Hepatocyte (in vitro differentiated cells): ENCODE data around the gene CCDC187.

ENCODE experiments used
- EZH2 ChIP-seq: fragments of 200-600 bp; sonication (generic); IDR thresholded peaks from 2 replicates; pipeline ENCODE4 v1.6.1; 2016; ENCODE audit warnings: antibody characterized with exemption, mild to moderate bottlenecking, borderline replicate concordance
- EZH2phosphoT487 ChIP-seq: fragments of 200-600 bp; sonication (generic); IDR thresholded peaks from one replicate; pipeline ENCODE4 v1.6.1; 2018; ENCODE audit warnings: antibody characterized with exemption, mild to moderate bottlenecking, low read depth, moderate library complexity; ENCODE audit not compliant: unreplicated experiment, severe bottlenecking
- TF ChIP-seq, protein P1 (sequence below): fragments of 200-600 bp; sonication (generic); IDR thresholded peaks from 2 replicates; pipeline ENCODE4 v1.5.1; 2016; ENCODE audit warnings: antibody characterized with exemption, mild to moderate bottlenecking; ENCODE audit not compliant: poor library complexity

DNA sequence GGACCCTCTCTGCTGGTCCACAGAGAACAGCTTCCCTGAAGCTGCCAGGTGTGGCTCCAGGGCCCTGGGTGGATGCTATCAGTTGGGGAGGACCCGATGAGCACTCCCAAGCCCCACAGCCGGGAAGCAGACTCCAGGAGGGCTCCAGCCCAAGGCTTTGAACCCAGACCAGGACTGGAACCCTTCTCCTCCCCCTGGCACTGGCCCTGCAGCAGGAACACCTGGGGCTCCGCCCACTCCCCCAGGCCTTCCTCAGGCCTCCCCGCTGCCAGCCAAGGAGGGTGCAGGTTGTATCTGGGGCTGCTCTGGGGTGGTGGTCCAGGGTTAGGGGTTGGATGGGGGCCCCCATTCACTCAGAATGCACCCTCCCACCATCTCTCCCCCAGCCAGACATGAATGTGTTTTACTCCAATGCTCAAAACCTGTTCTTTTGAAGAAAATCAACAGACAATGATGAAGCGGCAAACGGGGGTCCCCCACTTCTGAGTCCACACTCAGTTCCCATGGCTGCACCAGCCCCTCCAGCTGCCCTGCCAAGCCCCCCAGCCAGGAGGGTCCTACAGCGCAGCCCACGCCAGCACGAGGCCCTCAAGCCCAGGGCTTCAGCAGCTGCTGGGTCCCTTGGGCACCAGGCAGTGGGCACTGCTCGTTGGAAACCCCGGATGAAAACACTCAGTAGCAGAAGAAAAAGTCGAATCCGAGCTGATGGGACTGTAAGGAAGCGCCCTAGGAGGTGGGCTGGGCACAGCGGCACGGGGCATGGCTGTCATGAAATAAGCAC, 23.2 kb downstream of the CCDC187 start:
- TF ChIP-seq, protein P1, sequence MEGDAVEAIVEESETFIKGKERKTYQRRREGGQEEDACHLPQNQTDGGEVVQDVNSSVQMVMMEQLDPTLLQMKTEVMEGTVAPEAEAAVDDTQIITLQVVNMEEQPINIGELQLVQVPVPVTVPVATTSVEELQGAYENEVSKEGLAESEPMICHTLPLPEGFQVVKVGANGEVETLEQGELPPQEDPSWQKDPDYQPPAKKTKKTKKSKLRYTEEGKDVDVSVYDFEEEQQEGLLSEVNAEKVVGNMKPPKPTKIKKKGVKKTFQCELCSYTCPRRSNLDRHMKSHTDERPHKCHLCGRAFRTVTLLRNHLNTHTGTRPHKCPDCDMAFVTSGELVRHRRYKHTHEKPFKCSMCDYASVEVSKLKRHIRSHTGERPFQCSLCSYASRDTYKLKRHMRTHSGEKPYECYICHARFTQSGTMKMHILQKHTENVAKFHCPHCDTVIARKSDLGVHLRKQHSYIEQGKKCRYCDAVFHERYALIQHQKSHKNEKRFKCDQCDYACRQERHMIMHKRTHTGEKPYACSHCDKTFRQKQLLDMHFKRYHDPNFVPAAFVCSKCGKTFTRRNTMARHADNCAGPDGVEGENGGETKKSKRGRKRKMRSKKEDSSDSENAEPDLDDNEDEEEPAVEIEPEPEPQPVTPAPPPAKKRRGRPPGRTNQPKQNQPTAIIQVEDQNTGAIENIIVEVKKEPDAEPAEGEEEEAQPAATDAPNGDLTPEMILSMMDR = no peak
- no peak for TF ChIP-seq EZH2
- no peak for TF ChIP-seq EZH2phosphoT487
